GM21423 (cell line): ENCODE measurements around the gene HEYL.
"Not testable (repeated sequence)": the region's sequence is repeated elsewhere in the genome, so short reads cannot be mapped to it uniquely, and the experiment has no call there.

Experiments
- ATAC-seq: cut with Tn5 transposase; IDR thresholded peaks from one replicate; pipeline ENCODE4 v1.9.1; 2021; ENCODE audit warnings: mild to moderate bottlenecking, moderate library complexity; ENCODE audit not compliant: unreplicated experiment

HEYL gene

GRCh38 chr1:39613250-39613649, 26.2 kb downstream of the HEYL start:
- ATAC-seq, result no peak

- ATAC-seq, result peak; percentile 52
Observed at GRCh38 chr1:39609618-39610331, 29.7 kb downstream of the HEYL start.

DNA sequence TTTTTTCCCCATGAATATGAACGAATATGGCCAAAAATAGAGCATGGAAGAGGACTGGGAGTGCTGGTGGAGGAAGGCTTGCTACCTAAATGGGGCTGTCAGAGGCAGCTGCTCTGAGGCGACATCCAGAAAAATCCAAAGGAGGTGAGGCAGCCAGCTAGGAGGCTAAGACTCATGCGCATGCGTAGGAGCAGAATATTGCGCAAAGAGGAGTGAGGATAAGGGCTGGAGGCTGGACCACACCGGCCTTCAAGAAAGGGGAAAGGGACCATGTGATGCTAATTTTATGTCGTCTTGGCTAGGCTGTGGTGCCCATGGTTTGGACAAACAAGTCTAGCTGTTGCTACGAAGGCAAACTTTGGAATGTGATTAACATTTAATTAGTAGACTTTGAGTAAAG, 30.5 kb downstream of the HEYL start:
- no peak for ATAC-seq

DNA sequence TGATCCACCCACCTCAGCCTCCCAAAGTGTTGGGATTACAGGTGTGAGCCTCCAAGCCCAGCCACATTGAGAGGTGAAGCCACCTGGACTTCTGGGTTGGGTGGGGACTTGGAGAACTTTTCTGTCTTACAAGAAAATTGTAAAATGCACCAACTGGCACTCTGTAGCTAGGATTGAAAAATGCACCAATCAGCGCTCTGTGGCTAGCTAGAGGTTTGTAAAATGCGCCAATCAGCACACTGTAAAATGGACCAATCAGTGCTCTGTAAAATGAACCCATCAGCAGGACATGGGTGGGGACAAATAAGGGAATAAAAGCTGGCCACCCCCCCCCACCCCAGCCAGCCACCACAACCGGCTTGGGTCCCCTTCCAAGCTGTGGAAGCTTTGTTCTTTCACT, 35.8 kb downstream of the HEYL start:
- not testable (repeated sequence) for ATAC-seq

- not testable (repeated sequence) for ATAC-seq
Observed at GRCh38 chr1:39601667-39602255, 37.7 kb downstream of the HEYL start.

DNA sequence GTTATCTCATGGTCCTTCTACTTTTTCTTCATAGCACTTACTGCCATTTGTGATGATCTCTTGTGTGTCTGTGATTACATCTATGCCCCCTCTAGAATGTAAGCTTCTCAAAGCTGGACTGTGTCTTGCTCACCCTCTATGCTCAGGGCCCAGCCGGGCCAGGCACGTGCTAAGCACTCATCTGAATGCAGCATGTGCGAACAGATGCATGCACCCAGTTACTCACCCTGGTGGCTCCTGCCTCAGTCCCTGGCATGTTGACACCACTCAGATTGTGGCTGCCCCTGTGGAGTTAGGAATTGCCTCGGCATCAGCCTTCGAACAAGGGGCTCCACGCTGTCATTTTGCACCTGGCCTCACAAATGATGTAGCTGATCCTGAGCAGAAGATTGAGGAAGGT, 43.3 kb downstream of the HEYL start:
- no peak for ATAC-seq

GRCh38 chr1:39593386-39593785, 46.1 kb downstream of the HEYL start:
- no peak for ATAC-seq

GRCh38 chr1:39592069-39592468, 47.4 kb downstream of the HEYL start:
- no peak for ATAC-seq

- ATAC-seq, result no peak
Observed at GRCh38 chr1:39590546-39590945, 48.9 kb downstream of the HEYL start.

DNA sequence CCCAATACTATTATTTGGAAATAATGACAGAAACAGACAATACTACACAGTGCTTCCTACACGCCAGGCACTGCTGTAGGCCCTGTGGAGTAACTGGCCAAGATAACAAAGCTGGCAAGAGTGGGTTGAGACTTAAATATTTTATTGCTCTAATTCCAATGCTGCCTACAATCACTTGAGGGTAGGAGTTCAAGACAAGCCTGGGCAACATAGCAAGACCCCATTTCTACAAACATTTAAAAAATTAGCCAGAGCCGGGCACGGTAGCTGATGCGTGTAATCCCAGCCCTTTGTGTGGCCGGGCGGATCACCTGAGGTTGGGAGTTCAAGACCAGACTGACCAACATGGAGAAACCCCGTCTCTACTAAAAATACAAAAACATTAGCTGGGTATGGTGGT, 53.5 kb downstream of the HEYL start:
- no peak for ATAC-seq

DNA sequence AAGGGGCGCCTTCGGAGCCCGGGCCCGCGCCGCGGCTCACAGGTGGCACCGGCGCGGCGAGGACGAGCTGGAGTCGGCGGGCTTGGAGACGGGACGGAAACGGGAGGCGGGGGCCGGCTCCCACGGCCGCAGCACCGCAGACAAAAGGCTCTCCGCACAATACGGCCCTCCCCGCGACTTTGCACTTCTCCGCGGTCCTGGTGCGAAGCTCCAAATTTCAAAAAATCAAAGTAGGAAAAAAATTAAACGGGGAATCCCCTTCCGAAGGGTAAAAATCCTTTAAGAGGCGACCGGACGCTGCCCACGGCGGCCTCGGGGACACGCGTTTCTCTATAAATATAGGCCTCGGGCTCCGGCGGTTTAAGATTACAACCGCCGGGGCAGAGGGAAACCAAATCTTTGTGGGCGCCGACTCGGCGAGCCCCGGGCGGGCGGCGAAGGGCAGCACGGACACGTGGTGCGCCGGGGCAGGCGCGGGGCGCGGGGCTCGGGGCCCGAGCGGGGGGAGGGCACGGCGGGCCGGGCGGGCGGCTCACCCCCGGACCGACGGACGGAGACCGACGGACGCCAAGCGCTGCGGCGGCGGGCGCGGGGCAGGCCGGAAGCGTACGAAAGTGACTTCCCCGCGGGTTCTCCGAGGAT, 63.3 kb downstream of the HEYL start:
- ATAC-seq, result peak; percentile 37

- ATAC-seq, result no peak
Observed at GRCh38 chr1:39575191-39576015, 64.0 kb downstream of the HEYL start.

GRCh38 chr1:39574646-39575045, 64.8 kb downstream of the HEYL start:
- no peak for ATAC-seq
